ENCODE data around the gene KCNJ14. TPM values are rescaled to one million over a fixed set of nuclear protein-coding genes. Genes with fewer than 3 reads are reported as not detected.
A peak's percentile ranks its signal among the peaks of the same experiment; 100 is the strongest.

The KCNJ14 gene
- total and polyA plus RNA-seq, 2 of the 8 experiments (the other 6 are each of a cell fraction or from before 2014, with no cell fraction given), result 0.45 to 0.89 TPM

- TF ChIP-seq USF2 (IDR thresholded peaks at IDR 0.05; ENCODE audit: low read length), result peak; percentile 6; the same call in 1 of the 2 replicates
- no peak for TF ChIP-seq SIRT6 (IDR thresholded peaks at IDR 0.05; ENCODE audit: low read length)
- TF ChIP-seq CREB1 (IDR thresholded peaks at IDR 0.05), result peak; percentile 79
Measured at GRCh38 chr19:48468772-48469288, 13.5 kb downstream of the KCNJ14 start (continued).

All from H1 (cell line).